GM21381 (cell line): Measurements from ENCODE around the gene EIF5A2.
A peak's percentile ranks its signal among the peaks of the same experiment; 100 is the strongest.
"Not testable (repeated sequence)": the region's sequence is repeated elsewhere in the genome, so short reads cannot be mapped to it uniquely, and the experiment has no call there.

ENCODE experiments used
- ATAC-seq: cut with Tn5 transposase; IDR thresholded peaks from one replicate; pipeline ENCODE4 v1.9.1; 2021; ENCODE audit warnings: mild to moderate bottlenecking, moderate library complexity; ENCODE audit not compliant: unreplicated experiment

EIF5A2 gene

DNA sequence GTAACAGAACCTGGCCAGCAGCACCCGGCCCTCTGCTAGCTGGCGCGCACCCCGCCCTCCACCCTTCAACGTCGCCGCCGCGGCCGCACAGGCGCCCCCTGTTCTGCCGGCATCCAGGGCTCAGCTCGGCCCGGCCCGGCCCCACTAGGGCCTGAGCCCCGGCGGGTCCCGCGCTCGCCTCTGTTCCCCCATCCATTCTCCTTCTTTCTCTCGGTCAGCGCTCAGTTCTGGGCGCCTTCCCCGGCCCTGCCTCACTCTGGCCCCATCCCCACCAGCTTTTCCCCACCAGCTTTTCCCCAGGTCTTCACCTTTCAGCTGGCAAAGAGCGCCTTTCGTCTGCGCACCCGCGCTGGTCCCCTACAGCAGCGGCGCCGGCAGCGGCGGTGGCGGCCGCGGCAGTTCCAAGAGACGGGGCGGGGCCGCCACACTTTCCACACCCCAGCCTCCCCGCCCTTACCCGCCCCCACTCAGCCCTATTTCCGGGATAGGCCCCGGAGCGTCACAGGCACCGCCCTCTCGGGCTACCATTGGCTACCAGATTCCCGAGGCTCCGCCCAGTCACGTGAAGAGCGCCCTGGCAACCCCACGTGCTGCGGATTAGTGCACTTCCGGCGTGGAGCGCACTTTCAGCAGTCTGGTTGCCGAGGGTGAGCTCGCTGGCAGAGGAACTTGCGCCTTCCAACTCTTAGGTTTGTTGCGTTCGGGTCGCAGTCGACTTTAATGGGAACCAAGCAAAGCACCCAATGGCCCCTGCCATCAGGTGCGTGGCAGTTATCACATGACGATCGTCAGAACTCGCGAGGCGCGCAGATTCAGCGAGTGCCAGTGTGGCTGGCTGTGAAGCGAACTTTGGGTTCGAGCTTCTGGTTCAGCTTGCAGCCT, at the start of gene EIF5A2:
Gene EIF5A2 (minus strand): TSS at position 403 of the 882 bp plus-strand sequence. CDS start 831 bp downstream, outside the sequence.
- ATAC-seq, result peak; percentile 95

DNA sequence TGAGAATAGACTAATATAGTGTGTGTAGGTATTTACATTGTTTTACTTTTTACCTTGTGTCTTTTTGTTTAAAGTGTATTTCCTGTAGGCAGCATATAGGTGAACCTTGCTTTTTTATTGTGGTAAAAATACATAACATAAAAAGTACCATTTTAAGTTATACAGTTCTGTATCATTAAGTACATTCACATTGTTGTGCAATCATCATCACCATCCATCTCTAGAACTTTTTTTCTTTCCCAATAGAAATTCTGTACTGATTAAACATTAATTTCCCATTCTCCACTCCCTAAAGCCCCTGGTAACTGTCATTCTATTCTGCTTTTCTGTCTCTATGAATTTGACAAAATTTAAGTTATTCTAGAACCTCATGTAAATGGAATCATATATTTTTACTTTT, 48.2 kb upstream of the EIF5A2 start:
- ATAC-seq, result no peak

DNA sequence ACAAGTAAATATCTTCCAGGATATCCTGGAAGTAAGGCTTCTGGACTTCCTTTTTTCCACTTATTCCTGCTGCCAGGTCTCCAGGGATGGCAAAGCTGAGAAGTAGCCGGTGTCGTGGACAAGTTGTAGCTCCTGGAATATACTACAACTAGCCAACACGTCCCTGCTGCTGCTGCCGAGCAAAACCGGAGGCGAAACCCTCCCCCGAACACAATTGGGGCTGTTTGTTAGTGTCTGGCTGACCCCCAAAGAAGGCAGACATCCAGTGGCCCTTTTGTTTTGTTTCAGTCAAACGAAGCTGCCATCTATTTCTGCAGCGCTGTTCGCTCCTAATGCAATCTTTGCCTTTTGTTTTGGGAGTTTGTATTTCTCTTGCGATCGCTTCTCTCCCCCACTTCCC, 45.3 kb upstream of the EIF5A2 start:
- no peak for ATAC-seq

DNA sequence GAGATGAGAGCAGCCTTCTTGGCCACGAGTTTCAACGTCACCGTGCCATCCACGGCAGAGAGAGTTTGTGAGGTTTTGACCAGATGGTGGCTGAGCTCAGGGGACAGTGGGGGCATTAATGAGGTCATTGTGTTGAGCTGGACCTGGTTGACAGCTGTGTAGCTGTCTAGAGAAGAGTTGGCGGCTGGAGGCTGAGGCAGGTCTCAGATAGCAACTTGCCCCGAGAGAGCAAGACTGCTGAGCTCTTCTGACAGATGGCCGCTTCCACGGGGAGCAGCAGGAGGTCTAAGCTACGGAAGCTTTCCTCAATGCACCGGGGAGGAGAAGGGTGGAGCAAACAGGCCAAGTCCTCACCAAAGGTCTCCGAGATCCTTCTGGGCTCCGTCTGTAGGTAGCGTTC, 44.8 kb upstream of the EIF5A2 start:
- no peak for ATAC-seq

DNA sequence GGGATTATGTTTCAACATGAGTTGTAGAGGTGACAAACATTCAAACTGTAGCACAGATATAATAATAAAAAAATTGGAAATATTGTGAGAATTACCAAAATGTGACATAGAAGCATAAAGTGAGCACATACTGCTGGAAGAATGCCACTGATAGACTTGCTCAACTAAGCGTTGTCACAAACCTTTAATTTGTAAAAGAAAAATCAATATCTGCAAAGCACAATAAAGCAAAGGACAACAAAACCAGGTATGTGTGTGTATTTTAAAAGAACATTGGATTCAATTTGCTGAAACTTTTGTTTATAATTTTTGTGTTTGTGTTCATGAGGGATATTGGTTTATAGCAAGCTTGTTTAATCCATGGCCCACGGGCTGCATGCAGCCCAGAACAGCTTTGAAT, 40.8 kb upstream of the EIF5A2 start:
- ATAC-seq, result no peak

DNA sequence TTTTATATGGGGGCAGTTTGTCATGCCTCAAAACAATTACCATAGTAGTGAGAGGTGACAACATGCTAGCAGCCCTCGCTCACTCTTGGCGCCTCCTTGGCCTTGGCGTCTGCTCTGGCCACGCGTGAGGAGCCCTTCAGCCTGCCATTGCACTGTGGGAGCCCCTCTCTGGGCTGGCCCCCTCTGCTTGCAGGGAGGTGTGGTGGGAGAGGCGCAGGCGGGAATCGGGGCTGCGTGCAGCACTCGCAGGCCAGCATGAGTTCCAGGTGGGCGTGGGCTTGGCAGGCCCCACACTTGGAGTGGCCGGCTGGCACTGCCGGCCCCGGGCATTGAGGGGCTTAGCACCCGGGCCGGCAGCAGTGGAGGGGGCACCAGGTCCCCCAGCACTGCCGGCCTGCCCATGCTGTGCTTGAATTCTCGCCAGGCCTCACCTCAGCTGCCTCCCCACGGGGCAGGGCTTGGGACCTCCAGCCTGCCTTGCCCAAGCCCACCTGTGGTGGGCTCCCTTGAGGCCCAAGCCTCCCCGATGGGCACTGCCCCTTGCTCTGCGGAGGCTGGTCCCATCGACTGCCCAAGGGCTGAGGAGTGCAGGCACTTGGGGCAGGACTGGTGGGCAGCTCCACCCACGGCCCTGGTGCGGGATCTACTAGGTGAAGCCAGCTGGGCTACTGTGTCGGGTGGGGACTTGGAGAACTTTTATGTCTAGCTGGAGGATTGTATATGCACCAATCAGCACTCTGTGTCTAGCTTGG, 38.8 kb upstream of the EIF5A2 start:
- no peak for ATAC-seq

DNA sequence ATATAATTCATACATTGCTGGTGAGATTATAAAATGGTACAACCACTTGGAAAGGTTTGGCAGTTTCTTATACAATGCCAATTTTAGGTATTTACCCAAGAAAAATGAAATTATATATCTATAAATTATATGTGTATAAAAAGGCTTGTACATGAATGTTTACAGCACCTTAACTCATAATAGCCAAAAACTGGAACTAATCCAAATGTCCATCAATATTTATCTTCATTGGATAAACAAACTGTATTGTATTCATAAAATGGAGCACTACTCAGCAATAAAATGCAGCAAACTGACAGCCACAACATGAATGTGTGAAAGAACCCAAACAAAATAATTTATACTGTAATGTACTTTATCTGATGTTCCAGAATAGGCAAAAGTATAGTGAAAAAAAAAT, 33.6 kb upstream of the EIF5A2 start:
- ATAC-seq, result no peak

DNA sequence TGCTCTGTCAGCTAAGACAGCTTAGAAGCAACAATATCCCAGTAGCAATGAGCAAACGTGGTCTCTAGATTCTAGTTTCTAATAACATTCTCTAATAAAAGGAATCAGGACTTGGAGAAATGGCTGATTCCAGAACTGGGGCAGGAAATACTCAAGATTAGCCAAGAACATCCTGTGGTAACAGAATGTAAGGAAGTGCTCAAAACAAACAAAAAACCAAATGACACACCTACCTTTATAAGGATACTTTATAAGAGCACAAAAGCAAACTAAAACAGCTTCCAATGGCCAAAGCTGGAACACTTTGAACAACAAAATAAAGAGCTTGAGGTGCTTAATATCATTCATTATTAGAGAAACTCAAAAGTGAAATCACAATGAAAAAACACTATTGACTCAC, 33.1 kb upstream of the EIF5A2 start:
- no peak for ATAC-seq

DNA sequence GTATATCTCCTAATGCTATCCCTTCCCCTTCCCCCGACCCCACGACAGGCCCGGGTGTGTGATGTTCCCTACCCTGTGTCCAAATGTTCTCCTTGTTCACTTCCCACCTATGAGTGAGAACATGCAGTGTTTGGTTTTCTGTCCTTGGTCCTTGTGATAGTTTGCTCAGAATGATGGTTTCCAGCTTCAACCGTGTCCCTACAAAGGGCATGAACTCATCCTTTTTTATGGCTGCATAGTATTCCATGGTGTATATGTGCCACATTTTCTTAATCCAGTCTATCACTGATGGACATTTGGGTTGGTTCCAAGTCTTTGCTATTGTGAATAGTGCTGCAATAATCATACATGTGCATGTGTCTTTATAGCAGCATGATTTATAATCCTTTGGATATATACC, 24.6 kb upstream of the EIF5A2 start:
- ATAC-seq, result not testable (repeated sequence)

DNA sequence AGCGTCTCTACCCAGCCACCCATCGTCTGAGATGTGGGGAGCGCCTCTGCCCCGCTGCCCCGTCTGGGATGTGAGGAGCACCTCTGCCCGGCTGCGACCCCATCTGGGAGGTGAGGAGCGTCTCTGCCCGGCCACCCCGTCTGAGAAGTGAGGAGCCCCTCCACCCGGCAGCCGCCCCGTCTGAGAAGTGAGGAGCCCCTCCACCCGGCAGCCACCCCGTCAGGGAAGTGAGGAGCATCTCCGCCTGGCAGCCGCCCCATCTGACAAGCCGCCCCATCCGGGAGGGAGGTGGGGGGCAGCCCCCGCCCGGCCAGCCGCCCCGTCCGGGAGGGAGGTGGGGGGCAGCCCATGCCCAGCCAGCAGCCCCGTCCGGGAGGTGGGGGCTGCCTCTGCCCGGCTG, 15.1 kb upstream of the EIF5A2 start:
- not testable (repeated sequence) for ATAC-seq

DNA sequence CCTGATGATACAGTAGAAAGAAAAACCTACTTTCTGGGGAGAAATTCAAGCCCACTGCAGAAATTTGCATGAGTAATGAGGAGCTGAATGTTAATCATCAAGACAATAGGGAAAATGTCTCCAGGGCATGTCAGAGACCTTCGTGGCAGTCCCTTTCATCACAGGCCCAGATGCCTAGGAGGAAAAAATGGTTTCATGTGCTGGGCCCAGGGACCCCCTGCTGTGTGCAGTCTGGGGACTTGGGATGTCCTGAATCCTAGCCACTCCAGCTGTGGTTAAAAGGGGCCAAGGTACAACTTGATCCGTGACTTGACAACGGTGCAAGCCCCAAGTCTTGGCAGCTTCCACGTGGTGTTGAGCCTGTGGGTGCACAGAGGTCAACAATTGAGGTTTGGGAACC, 10.3 kb upstream of the EIF5A2 start:
- no peak for ATAC-seq

DNA sequence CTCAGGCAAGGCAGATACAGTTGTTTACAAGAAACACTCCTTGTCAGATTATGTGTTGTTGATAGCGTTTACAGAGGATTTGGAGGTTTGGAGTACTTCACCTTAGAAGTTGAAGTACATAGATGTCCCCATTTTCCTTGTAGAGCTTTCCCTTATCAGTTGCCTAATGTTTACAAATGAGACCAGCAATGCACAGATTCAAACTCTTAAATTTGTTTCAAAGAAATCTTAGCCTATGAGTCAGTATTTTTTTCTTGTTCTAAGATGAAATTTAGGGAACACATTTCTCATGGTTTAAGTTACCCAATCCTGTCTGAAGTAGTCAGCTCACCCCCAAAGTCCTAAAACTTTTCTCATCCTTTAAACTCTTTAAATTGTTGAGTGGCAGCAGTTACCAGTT, 6.3 kb upstream of the EIF5A2 start:
- ATAC-seq, result no peak

DNA sequence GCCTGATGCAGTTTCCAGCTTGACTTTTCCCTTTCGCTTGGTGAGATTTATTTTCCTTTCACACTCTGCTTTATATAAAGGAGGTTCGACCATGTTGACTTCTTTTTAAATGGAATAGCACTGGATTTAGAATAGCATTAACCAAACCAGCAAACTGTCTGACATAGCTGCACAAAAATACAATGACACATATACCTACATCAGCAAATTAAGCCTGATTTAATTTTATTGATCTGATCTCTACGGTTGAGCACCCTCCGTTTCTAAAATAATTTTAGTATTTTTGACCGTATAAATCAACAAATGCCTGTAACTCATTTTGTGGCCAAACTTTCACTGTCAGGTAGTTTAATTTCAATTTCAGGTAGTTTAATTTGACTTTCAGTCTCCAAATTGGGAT, 5.8 kb upstream of the EIF5A2 start:
- no peak for ATAC-seq

DNA sequence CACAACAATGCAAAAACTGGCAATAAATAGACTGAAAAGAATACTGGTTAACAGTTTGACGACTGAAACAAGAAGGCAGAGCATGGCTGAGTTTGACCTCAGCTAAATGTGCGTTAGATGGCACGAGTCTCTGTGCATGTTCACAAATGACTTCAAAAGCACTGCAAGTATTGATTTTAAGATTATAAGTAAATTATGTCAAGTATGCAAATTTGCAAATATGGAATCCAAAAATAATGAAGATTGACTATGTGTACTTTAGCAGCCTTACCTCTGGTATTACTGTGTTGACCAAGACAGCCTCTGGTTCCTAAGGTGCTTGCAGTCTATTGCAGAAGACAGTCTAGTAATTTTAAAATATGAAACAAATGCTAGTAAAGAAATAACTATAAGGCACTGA, 2.6 kb upstream of the EIF5A2 start:
- ATAC-seq, result no peak

DNA sequence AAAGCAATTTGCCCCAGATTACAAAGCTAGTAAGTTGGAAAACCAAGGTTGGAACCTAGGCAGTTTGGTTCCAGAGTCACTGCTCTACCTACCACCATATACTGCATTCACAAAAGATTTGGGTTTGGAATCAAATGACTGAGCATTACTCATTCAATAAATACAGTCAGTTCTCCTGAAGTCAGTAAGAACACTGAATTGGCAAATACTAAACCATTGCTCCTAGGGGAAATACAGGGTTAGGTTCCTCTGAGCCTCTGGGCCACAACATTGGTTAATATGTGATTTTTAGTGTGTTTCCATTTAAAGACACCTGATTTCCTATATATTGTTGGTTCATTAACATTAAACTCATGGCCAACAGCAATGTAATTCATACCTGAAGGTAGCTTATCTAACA, 2.1 kb upstream of the EIF5A2 start:
- no peak for ATAC-seq

DNA sequence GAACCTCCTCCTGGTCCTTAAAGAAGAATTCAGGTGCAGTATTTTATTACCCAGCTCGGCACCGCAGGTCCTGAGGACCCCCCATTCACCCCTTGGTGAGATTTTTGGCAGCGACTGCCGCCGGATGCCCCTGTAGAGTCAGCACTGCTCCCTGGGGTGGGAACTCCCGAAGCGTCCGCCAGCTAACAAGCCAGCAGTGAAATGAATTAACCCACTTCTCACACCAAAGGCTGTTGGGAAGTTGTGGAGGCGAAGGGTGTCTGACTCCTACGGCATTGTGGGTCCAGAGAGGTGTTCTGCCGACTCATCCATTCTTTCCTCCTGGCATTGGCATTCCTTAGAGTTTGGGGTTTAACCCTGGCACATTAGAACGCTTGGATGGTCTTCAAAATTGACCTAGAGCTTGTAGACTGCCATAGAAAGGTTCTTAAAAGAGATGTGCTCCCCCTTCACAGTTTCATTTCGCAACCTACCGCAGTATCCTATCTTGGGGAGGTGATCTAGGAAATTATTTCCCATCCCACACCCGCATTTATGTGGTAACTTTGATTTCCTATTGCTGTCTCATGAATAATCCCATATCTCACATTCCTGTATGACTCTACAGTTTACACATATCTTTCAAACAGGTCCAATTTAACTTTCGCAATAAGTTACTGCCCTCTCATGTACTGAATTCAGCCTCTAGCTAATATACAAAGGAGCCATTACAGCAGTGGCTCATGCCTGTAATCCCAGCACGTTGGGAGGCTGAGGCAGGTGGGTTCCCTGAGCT, 879 bp upstream of the EIF5A2 start:
- no peak for ATAC-seq

DNA sequence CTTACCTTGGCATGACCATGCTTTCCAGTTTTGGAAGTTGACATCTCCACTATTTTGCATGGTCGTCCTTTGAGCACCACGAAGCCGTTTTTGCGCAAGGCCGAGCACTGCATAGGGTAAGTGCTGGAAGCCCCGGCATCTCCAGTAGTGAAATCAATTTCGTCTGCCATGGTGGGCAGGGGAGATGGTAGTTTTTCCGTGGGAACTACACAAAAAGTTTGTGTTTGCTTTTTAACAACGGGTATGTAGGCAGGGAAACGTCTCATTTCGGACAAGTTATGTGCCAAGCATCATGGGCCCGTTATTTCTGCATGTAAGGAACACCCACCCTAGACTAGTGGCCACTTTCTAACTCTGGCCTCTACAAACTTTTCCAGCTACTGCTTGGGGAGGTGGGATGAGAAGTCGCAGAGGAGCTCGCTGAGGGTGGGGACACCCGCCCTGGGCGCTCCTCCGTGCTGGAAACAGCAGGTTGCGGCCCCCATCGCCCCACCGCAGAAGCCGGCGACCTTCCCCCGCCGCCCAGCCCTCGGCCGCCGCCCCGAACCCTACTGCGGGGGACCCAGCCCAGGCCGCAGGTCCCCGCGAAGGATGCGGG, 701 bp downstream of the EIF5A2 start:
- ATAC-seq, result no peak

DNA sequence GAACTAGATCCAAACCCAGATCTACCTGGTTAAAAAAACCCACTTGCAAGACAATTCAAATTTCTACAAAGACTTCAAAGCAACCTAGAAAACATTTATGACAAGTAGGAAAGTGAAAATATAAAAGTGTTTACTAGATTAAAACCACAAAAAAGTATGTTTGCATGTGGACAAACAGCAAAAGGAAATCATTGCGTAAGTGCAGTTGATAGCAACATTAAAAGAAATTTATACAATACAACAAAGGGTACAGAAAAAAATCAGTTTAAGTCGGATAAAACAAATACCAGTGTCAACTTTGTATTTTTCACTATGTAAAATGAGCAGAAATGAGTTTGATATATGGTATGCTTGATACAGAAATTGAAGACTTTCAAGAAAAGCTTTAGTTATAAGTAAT, 2.6 kb downstream of the EIF5A2 start:
- ATAC-seq, result no peak

DNA sequence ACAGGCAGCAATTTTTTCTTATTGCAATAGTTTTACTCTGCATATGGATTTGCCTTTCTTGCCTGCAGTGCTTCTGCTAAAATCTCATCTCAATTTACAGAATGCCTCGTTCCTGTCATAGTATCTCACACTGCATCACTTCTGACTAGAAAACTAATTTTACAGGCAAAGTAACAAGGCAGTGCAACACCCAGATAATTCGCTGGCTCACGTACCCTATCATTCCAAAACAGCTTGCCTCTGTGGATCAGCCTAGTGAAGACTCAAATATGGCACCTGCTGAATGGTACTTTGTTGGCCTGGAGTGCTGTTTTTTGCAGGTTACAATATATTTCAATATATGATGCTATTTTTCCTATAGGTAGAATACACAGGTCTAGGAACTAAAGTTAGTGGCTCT, 5.3 kb downstream of the EIF5A2 start:
- no peak for ATAC-seq

DNA sequence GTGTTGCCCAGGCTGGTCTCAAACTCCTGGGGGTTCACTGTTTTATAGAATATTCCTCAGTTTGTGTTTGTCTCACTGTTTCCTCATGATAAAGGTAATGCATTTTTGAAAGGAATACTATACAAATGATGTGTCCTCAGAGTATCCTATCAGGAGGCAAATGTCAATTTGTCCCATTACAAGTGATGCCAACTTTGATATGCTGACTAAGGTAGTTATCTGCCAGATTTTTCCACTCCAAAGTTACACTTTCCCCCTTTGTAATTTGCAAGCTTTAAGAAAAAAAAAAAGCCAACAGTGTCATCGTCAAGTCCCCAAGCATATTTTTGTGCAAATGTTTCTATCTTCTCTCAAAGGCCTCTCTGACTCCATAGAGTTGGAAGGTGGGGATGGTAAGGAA, 9.0 kb downstream of the EIF5A2 start:
- no peak for ATAC-seq

DNA sequence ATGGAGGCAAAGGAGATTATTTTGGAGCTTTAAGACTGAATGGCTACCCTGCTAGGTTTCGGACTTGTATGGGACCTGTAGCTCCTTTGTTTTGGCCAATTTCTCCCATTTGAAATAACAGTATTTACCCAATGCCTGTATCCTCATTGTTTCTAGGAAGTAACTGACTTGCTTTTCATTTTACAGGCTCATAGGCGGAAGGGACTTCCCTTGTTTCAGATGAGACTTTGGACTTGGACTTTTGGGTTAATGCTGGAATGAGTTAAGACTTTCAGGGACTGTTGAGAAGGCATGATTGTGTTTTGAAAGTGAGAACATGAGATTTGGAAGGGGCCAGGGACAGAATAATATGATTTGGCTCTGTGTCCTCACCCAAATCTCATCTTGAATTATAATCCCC, 10.5 kb downstream of the EIF5A2 start:
- no peak for ATAC-seq
